IMR-90 (cell line): Measurements from ENCODE around the gene BEAN1.

Experiments used
- BHLHE40 ChIP-seq: fragments of 150-350 bp; IDR thresholded peaks from 2 replicates; pipeline ENCODE4 v1.6.1; 2016; ENCODE audit warnings: mild to moderate bottlenecking, low read depth, low read length
- CEBPB ChIP-seq: IDR thresholded peaks from 2 replicates; pipeline ENCODE4 v1.6.1; 2012; ENCODE audit warnings: low read depth, low read length, improper control_type of control experiment
- CHD1 ChIP-seq: IDR thresholded peaks from 2 replicates; pipeline ENCODE4 v1.6.1; 2012; ENCODE audit warnings: low read depth, low read length, improper control_type of control experiment
- FOS ChIP-seq: fragments of 150-350 bp; IDR thresholded peaks from 2 replicates; pipeline ENCODE4 v1.6.1; 2016; ENCODE audit warnings: low read depth, low read length
- MAFK ChIP-seq: IDR thresholded peaks from 2 replicates; pipeline ENCODE4 v1.6.1; 2012; ENCODE audit warnings: low read depth, low read length, improper control_type of control experiment
- POLR2A ChIP-seq: IDR thresholded peaks from 2 replicates; pipeline ENCODE4 v1.6.1; 2012; ENCODE audit warnings: mild to moderate bottlenecking, low read depth, low read length
- RAD21 ChIP-seq: IDR thresholded peaks from 2 replicates; pipeline ENCODE4 v1.6.1; 2012; ENCODE audit warnings: low read length, improper control_type of control experiment
- RFX5 ChIP-seq: IDR thresholded peaks from 2 replicates; pipeline ENCODE4 v1.8.0; 2012; ENCODE audit warnings: low read depth, mild to moderate bottlenecking, low read length, moderate library complexity
- SMC3 ChIP-seq: fragments of 150-350 bp; IDR thresholded peaks from 2 replicates; pipeline ENCODE4 v1.6.1; 2016; ENCODE audit warnings: low read depth, mild to moderate bottlenecking, antibody characterized with exemption, low read length, moderate library complexity
- TF ChIP-seq, protein P1 (sequence below): conservative IDR thresholded peaks from 2 replicates; pipeline ENCODE4 v1.5.1; 2012; ENCODE audit warnings: mild to moderate bottlenecking, low read depth, low read length, improper control_type of control experiment
- TF ChIP-seq, protein P2 (sequence below): fragments of 150-350 bp; IDR thresholded peaks from 2 replicates; pipeline ENCODE4 v1.6.1; 2017; ENCODE audit warnings: mild to moderate bottlenecking, antibody characterized with exemption, low read length, low read depth

DNA sequence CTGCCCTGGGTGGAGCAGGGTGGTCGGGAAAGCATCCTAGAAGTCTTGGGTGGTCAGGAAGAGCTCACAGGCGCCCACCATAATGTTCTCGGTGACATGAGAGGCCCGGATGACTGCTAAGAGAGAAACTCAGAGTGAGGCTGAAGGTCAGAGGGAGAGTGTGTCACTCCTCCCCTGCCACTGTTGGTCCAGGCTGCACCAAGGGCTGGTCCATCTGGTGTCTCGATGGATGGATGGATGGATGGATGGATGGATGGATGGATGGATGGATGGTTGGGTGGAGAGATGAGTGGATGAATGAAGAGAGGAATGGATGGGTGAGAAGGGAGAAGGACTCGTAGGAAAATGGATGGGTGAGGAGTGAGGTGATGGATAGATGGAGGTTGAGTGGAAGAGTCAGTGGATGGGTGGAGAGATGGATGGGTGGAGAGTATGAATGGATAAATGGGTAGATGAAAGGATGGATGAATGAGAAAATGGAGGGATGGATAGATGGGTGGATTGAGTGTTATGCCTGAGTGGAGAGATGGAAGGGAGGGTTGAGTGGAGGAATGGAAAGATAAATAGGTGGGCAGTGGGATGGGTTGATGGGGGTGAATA is 43.0 kb downstream of the BEAN1 start:
- TF ChIP-seq POLR2A (no peak), SMC3 (no peak), FOS (no peak), RAD21 (no peak), CEBPB (no peak), MAFK (no peak), BHLHE40 (no peak), RFX5 (no peak), CHD1 (no peak)
- TF ChIP-seq, protein P1, sequence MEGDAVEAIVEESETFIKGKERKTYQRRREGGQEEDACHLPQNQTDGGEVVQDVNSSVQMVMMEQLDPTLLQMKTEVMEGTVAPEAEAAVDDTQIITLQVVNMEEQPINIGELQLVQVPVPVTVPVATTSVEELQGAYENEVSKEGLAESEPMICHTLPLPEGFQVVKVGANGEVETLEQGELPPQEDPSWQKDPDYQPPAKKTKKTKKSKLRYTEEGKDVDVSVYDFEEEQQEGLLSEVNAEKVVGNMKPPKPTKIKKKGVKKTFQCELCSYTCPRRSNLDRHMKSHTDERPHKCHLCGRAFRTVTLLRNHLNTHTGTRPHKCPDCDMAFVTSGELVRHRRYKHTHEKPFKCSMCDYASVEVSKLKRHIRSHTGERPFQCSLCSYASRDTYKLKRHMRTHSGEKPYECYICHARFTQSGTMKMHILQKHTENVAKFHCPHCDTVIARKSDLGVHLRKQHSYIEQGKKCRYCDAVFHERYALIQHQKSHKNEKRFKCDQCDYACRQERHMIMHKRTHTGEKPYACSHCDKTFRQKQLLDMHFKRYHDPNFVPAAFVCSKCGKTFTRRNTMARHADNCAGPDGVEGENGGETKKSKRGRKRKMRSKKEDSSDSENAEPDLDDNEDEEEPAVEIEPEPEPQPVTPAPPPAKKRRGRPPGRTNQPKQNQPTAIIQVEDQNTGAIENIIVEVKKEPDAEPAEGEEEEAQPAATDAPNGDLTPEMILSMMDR: no peak
- TF ChIP-seq, protein P2, sequence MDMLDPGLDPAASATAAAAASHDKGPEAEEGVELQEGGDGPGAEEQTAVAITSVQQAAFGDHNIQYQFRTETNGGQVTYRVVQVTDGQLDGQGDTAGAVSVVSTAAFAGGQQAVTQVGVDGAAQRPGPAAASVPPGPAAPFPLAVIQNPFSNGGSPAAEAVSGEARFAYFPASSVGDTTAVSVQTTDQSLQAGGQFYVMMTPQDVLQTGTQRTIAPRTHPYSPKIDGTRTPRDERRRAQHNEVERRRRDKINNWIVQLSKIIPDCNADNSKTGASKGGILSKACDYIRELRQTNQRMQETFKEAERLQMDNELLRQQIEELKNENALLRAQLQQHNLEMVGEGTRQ: no peak
